Natural killer cell (primary cell): ENCODE results near the gene HS3ST1. TPM values are rescaled to one million over a fixed set of nuclear protein-coding genes. Genes with fewer than 3 reads are reported as not detected.

Experiments
- ATAC-seq, 3 donors: fragments of 150-1000 bp in 2 of 3; fragments of 200-7000 bp in 1 of 3; cut with Tn5 transposase; 1 replicate in 1 of 3; 2 replicates in 2 of 3; pipeline ENCODE4 v1.10.0; 2021; ENCODE audit warnings: mild to moderate bottlenecking in 2 of 3, moderate library complexity in 2 of 3
- DNase-seq, 2 donors: peaks; one replicate each; pipeline versions ENCODE4 v3.0.0 to v3.0.0-alpha.2; 2013 to 2021; ENCODE audit warnings: mixed read lengths in 1 of 2
- H3K27ac ChIP-seq: one replicate; pipeline ENCODE4 v1.5.1; 2013; ENCODE audit warnings: mild to moderate bottlenecking, low read length
- H3K27me3 ChIP-seq: one replicate; pipeline ENCODE4 v1.6.1; 2013; ENCODE audit warnings: low read length; ENCODE audit not compliant: control insufficient read depth, insufficient read depth
- H3K36me3 ChIP-seq: one replicate; pipeline ENCODE4 v1.6.1; 2013; ENCODE audit warnings: low read length; ENCODE audit not compliant: control insufficient read depth, insufficient read depth
- H3K4me1 ChIP-seq: one replicate; pipeline ENCODE4 v1.6.1; 2013; ENCODE audit warnings: low read length; ENCODE audit not compliant: control insufficient read depth, insufficient read depth
- H3K4me3 ChIP-seq: one replicate; pipeline ENCODE4 v1.5.1; 2013; ENCODE audit warnings: low read length
- H3K9me3 ChIP-seq: one replicate; pipeline ENCODE4 v1.6.1; 2013; ENCODE audit warnings: low read length; ENCODE audit not compliant: control insufficient read depth, insufficient read depth
- H3K27ac Mint-ChIP-seq, 2 donors: one replicate each; pipeline ENCODE4 v1.8.0; 2022; ENCODE audit warnings: mild to moderate bottlenecking in 2 of 2, mixed read lengths in 2 of 2, moderate library complexity in 1 of 2
- H3K27me3 Mint-ChIP-seq, 2 donors: one replicate each; pipeline ENCODE4 v1.8.0; 2022; ENCODE audit warnings: low read depth in 2 of 2, mixed read lengths in 2 of 2
- H3K36me3 Mint-ChIP-seq: one replicate; pipeline ENCODE4 v1.8.0; 2022; ENCODE audit warnings: mixed read lengths
- H3K4me1 Mint-ChIP-seq, 2 donors: one replicate each; pipeline ENCODE4 v1.8.0; 2022; ENCODE audit warnings: mixed read lengths in 2 of 2
- H3K4me3 Mint-ChIP-seq: one replicate; pipeline ENCODE4 v1.8.0; 2022; ENCODE audit warnings: mild to moderate bottlenecking, moderate library complexity, mixed read lengths
- H3K9me3 Mint-ChIP-seq, 2 donors: one replicate each; pipeline ENCODE4 v1.8.0; 2022; ENCODE audit warnings: mixed read lengths in 2 of 2
- WGBS: methylation state at CpG from one replicate; pipeline ENCODE4 v1.1.7; 2013; ENCODE audit warnings: missing lambda C conversion rate; ENCODE audit not compliant: insufficient coverage; 5-methylcytosine and 5-hydroxymethylcytosine counted together
- intact Hi-C: fragments of 100-400 bp; cut with micrococcal nuclease; formaldehyde crosslinking; loops from one replicate; pipeline ENCODE4 v1.14.2; 2022
- total RNA-seq, 4 donors: library from RNA; stranded (reverse); fragments of 120-200 nt in 1 of 4; gene quantifications; one replicate each; pipeline versions ENCODE4 v1.2.3 to v1.2.4, GENCODE V29; 2013 to 2022
- TF ChIP-seq, protein P1 (sequence below): fragments of 200-600 bp; IDR thresholded peaks from one replicate; pipeline ENCODE4 v1.8.0; 2022; ENCODE audit warnings: antibody characterized with exemption

HS3ST1 gene
- total RNA-seq, 3 donors from 2014 or later (not counting 1 experiment from before 2014, with no cell fraction given): not detected

DNA sequence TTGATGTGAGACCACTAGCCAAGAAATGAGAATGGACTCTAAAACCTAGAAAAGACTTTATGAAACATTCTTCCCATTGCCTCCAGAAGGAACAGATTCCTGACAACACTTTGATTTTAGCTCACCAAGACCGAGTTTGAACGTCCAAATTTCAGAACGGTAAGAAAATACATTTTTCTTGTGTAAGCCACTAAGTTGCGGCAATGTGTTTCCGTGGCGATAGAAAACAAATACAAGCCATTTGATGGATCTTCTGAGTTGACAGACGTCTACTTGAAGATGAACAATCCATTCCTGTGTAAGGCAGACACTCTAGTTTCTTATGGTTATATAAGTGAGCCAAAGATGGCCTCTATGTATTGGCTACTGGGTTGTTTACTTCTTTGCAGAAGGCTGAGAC lies 52.5 kb downstream of the HS3ST1 start:
- DNase-seq: no peak
- Histone ChIP-seq H3K27ac (no peak overlapping the region), H3K9me3 (no peaks in the 10 kb centered on the region), H3K27me3 (no peaks in the 10 kb centered on the region), H3K4me3 (no peak overlapping the region), H3K4me1 (no peaks in the 10 kb centered on the region), H3K36me3 (no peaks in the 10 kb centered on the region)
- TF ChIP-seq, protein P1, sequence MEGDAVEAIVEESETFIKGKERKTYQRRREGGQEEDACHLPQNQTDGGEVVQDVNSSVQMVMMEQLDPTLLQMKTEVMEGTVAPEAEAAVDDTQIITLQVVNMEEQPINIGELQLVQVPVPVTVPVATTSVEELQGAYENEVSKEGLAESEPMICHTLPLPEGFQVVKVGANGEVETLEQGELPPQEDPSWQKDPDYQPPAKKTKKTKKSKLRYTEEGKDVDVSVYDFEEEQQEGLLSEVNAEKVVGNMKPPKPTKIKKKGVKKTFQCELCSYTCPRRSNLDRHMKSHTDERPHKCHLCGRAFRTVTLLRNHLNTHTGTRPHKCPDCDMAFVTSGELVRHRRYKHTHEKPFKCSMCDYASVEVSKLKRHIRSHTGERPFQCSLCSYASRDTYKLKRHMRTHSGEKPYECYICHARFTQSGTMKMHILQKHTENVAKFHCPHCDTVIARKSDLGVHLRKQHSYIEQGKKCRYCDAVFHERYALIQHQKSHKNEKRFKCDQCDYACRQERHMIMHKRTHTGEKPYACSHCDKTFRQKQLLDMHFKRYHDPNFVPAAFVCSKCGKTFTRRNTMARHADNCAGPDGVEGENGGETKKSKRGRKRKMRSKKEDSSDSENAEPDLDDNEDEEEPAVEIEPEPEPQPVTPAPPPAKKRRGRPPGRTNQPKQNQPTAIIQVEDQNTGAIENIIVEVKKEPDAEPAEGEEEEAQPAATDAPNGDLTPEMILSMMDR: no peak
- 80% methylated on average over 7 of the region's 7 CpGs for WGBS
- Mint-ChIP-seq H3K27ac (no peak overlapping the region), H3K36me3 (no peaks in the 10 kb centered on the region), H3K4me1 (no peaks in the 10 kb centered on the region), H3K9me3 (no peaks in the 10 kb centered on the region), H3K4me3 (no peak overlapping the region), H3K27me3 (no peaks in the 10 kb centered on the region)
- intact Hi-C loops: no loop called here
- no peak for ATAC-seq

DNA sequence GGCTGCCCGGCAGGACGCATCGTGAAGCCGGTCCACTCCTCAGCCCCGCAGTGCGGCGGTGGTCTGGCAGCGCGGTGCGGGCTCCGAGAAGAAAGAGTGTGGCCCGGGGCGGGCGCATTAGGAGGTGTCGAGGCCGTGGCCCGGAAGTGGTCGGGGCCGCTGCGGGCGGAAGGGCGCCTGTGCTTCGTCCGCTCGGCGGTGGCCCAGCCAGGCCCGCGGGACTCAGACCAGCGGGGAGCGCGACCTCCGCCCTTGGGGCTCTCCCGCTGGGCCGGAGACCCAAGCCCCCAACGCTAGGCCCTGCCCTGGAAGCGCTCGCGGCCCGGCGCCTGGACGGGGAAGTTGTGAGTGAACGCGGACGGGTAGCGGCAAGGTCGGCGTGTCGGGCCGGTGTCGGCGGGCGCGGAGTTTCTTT lies 60.0 kb downstream of the HS3ST1 start:
- Mint-ChIP-seq H3K4me1 (peaks cover 0 to 5% of the 10 kb centered on the region in 2 donors), H3K9me3 (peaks cover 2% of the 10 kb centered on the region in 2 donors), H3K4me3 (peak overlapping the region; percentile 67), H3K27ac (peak overlapping the region in 1 of 2 donors; percentile 36), H3K36me3 (no peaks in the 10 kb centered on the region), H3K27me3 (peaks cover 3 to 17% of the 10 kb centered on the region in 2 donors)
- intact Hi-C loops: no loop called here
- Histone ChIP-seq H3K27ac (no peak overlapping the region), H3K4me1 (no peaks in the 10 kb centered on the region), H3K27me3 (no peaks in the 10 kb centered on the region), H3K36me3 (no peaks in the 10 kb centered on the region), H3K4me3 (no peak overlapping the region), H3K9me3 (no peaks in the 10 kb centered on the region)
- 47% methylated on average over 53 of the region's 53 CpGs for WGBS
- ATAC-seq (peak; percentile 52 to 68 (median 61)), DNase-seq (no peak)
- TF ChIP-seq, protein P1: no peak

DNA sequence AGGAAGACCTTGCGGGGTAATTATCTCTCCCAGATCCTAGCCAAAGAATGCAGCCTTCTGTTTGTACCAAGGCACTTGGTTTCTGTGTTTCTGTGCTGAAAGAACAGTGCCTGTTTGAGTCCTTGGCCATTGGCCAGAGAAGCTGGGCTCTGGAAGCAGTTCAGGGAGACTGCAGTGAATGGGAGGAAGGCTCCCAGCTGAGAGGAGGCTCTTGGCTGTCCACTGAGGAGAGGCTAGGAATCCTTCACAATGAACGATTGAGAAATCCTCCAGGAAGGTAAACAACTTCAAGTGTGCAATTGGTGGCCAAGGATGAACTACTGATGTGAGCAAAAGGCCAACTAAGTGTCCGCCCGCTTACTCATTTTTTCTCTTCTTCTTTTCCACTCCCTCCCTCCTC lies 61.3 kb downstream of the HS3ST1 start:
- H3K27ac Mint-ChIP-seq: no peak overlapping the region
- H3K36me3 Mint-ChIP-seq: no peaks in the 10 kb centered on the region
- 84% methylated on average over 4 of the region's 4 CpGs for WGBS
- Histone ChIP-seq H3K27ac (no peak overlapping the region), H3K4me3 (no peak overlapping the region), H3K27me3 (no peaks in the 10 kb centered on the region), H3K4me1 (no peaks in the 10 kb centered on the region), H3K36me3 (no peaks in the 10 kb centered on the region), H3K9me3 (no peaks in the 10 kb centered on the region)
- TF ChIP-seq, protein P1: no peak
- peaks cover 0 to 5% of the 10 kb centered on the region in 2 donors for H3K4me1 Mint-ChIP-seq
- H3K4me3 Mint-ChIP-seq: no peak overlapping the region
- ATAC-seq (no peak), DNase-seq (no peak)
- H3K27me3 Mint-ChIP-seq: peaks cover 3 to 17% of the 10 kb centered on the region in 2 donors
- intact Hi-C loops: no loop called here
- H3K9me3 Mint-ChIP-seq: peaks cover 2% of the 10 kb centered on the region in 2 donors

DNA sequence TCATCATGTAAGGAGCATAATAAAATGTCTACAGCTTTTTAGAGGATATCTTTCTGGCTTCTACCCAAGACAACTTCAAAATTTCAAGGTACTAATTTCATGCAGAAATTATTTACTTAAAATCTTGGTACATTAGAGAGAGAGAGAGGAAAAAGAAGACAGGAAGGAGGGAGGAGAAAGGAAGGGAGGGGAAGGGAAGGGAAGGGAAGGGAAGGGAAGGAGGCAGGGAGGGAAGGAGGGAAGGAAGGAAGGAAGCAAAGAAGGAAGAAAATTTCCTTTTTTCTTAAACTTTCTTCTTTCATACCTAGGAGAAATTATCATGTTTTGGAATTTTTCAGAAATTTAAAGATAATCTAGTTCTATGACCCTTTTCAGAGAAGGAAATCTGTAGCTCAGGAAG lies 61.8 kb downstream of the HS3ST1 start:
- peaks cover 2% of the 10 kb centered on the region in 2 donors for H3K9me3 Mint-ChIP-seq

More for the DNA sequence above, 61.8 kb downstream of the HS3ST1 start:
- Mint-ChIP-seq H3K27ac (no peak overlapping the region), H3K4me1 (peaks cover 0 to 5% of the 10 kb centered on the region in 2 donors), H3K27me3 (peaks cover 3 to 17% of the 10 kb centered on the region in 2 donors), H3K36me3 (no peaks in the 10 kb centered on the region), H3K4me3 (no peak overlapping the region)
- no peaks in the 10 kb centered on the region for H3K9me3 ChIP-seq
- no peak overlapping the region for H3K4me3 ChIP-seq
- H3K27me3 ChIP-seq: no peaks in the 10 kb centered on the region
- intact Hi-C loops: no loop called here
- DNase-seq: no peak
- no peaks in the 10 kb centered on the region for H3K4me1 ChIP-seq
- no peak overlapping the region for H3K27ac ChIP-seq
- no peak for ATAC-seq
- TF ChIP-seq, protein P1: no peak
- H3K36me3 ChIP-seq: no peaks in the 10 kb centered on the region
